H1 (cell line): Measurements from ENCODE around the gene WEE1. TPM values are rescaled to one million over a fixed set of nuclear protein-coding genes. Genes with fewer than 3 reads are reported as not detected.

Experiments
- POLR2A ChIP-seq, 2 experiments: IDR thresholded peaks; 1 replicate in 1 of 2; 2 replicates in 1 of 2; pipeline ENCODE4 v1.6.1; 2011; ENCODE audit warnings: low read depth in 2 of 2, low read length in 2 of 2, mild to moderate bottlenecking in 2 of 2; ENCODE audit errors: control extremely low read depth in 1 of 2
- SIN3A ChIP-seq, 2 experiments: IDR thresholded peaks in 1 of 2; conservative IDR thresholded peaks in 1 of 2; 2 replicates each; pipeline ENCODE4 v1.6.1; 2011 to 2012; ENCODE audit warnings: low read length in 2 of 2, improper control_type of control experiment in 1 of 2, low read depth in 1 of 2, mild to moderate bottlenecking in 1 of 2
- polyA plus RNA-seq, 7 experiments: library from polyadenylated mRNA; depleted of rRNA in 3 of 7; stranded (reverse) in 5 of 7; unstranded in 2 of 7; fragments of >200 nt in 5 of 7; fragments of 200-250 nt in 2 of 7; gene quantifications; 1 replicate in 5 of 7; 2 replicates in 1 of 7; 4 replicates in 1 of 7; pipeline versions ENCODE4 v1.2.1 to v1.2.3, GENCODE V29; 2011 to 2013; ENCODE audit warnings: missing spikeins in 2 of 7, mixed read lengths in 2 of 7
- total RNA-seq: library from RNA; stranded (reverse); fragmentation: NEBNext Ultra II Directional; extraction: Animal tissue kit (Norgen Biotek cat#: 25700); gene quantifications from 2 replicates; pipeline ENCODE4 v1.2.1, GENCODE V29; 2021
- TF ChIP-seq, protein P1 (sequence below), 3 experiments: IDR thresholded peaks; 1 replicate in 2 of 3; 2 replicates in 1 of 3; pipeline versions ENCODE4 v1.5.1 to v1.6.1; 2011; ENCODE audit warnings: low read length in 3 of 3, mild to moderate bottlenecking in 3 of 3, inconsistent platforms in 2 of 3, low read depth in 1 of 3, moderate library complexity in 1 of 3; ENCODE audit not compliant: insufficient read depth in 1 of 3; ENCODE audit errors: control extremely low read depth in 1 of 3

Gene WEE1
- total and polyA plus RNA-seq, 2 of the 8 experiments (the other 6 are each of a cell fraction or from before 2014, with no cell fraction given): 40.8 to 120 TPM

DNA sequence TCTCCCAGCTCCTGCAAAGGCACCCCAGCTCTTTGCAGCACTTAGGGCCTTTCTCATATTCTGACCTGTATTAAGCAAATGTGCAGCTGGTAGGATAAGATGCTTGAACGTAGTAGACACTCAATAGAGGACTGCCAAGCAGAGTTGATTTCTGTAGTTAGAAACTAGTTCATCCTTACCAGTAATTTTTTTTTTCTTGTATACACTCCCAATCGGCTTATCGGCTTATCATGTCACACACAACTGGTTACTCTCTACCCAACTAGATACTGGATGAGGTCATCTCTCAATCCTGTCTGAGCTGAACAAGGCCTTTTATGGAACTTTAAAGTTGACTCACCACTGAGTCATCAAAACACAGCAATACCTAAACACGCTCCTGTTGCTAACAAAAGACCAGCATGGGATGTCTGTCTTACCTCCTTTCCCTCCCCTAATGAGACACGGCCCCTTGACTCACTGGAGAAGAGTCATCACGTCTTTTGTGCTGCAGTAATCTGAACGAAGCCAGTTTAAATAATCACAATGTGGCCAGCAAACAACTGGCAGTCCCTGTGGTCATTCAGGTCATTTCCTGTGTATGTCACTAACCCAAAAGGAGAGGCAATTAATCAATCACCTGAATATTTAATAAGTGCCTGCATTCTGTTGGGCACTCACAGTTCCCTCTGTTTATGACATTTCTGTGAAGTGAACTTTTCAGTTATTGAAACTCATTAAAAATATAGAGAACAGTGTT lies 7.5 kb upstream of the WEE1 start (continued):
- TF ChIP-seq SIN3A (conservative IDR thresholded peaks at IDR 0.05 in 1 of 2, IDR thresholded peaks at IDR 0.05 in 1 of 2; ENCODE audit: low read depth in 1 of 2, low read length in 2 of 2) (no peak), POLR2A (IDR thresholded peaks at IDR 0.05; ENCODE audit: control extremely low read depth in 1 of 2, low read depth in 2 of 2, low read length in 2 of 2) (peak in 1 of 2 experiments; percentile 40; a peak in 1 of 3 replicates)
- TF ChIP-seq, protein P1, sequence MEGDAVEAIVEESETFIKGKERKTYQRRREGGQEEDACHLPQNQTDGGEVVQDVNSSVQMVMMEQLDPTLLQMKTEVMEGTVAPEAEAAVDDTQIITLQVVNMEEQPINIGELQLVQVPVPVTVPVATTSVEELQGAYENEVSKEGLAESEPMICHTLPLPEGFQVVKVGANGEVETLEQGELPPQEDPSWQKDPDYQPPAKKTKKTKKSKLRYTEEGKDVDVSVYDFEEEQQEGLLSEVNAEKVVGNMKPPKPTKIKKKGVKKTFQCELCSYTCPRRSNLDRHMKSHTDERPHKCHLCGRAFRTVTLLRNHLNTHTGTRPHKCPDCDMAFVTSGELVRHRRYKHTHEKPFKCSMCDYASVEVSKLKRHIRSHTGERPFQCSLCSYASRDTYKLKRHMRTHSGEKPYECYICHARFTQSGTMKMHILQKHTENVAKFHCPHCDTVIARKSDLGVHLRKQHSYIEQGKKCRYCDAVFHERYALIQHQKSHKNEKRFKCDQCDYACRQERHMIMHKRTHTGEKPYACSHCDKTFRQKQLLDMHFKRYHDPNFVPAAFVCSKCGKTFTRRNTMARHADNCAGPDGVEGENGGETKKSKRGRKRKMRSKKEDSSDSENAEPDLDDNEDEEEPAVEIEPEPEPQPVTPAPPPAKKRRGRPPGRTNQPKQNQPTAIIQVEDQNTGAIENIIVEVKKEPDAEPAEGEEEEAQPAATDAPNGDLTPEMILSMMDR (IDR thresholded peaks at IDR 0.05; ENCODE audit: control extremely low read depth in 1 of 3, insufficient read depth in 1 of 3, low read depth in 1 of 3, low read length in 3 of 3): no peak
